ENCODE data around the gene HNRNPH1.

DNA sequence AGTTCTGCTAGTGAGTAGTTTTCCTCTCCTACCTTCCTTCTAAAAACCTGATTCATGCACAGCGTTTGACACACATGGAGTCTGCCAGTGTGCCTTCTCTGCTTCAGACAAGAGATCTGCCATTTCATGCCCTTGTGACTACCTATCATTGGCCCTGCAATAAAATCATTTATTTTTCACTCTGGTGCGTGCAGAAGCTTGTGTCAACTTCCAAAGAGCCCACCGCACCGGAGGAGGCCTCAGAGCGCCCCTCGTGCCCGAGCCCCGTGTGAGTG, 13.7 kb downstream of the HNRNPH1 start:
- TF ChIP-seq, protein P1, sequence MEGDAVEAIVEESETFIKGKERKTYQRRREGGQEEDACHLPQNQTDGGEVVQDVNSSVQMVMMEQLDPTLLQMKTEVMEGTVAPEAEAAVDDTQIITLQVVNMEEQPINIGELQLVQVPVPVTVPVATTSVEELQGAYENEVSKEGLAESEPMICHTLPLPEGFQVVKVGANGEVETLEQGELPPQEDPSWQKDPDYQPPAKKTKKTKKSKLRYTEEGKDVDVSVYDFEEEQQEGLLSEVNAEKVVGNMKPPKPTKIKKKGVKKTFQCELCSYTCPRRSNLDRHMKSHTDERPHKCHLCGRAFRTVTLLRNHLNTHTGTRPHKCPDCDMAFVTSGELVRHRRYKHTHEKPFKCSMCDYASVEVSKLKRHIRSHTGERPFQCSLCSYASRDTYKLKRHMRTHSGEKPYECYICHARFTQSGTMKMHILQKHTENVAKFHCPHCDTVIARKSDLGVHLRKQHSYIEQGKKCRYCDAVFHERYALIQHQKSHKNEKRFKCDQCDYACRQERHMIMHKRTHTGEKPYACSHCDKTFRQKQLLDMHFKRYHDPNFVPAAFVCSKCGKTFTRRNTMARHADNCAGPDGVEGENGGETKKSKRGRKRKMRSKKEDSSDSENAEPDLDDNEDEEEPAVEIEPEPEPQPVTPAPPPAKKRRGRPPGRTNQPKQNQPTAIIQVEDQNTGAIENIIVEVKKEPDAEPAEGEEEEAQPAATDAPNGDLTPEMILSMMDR (IDR thresholded peaks at IDR 0.05; ENCODE audit: low read depth, low read length), result no peak
- no peak for TF ChIP-seq POLR2A (IDR thresholded peaks at IDR 0.05; ENCODE audit: extremely low read depth, insufficient read length)
- TF ChIP-seq, protein P2, sequence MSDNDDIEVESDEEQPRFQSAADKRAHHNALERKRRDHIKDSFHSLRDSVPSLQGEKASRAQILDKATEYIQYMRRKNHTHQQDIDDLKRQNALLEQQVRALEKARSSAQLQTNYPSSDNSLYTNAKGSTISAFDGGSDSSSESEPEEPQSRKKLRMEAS (IDR thresholded peaks at IDR 0.05; ENCODE audit: low read depth, low read length), result no peak

Data from NB4 (cell line).